HepG2 (cell line): ENCODE results near the gene NEURL4. TPM values are rescaled to one million over a fixed set of nuclear protein-coding genes. Genes with fewer than 3 reads are reported as not detected.

Experiments used
- ATAC-seq: fragments of 200-7000 bp; cut with Tn5 transposase; 3 replicates; pipeline ENCODE4 v1.9.1; 2020; ENCODE audit warnings: mild to moderate bottlenecking, moderate library complexity
- BruUV-seq: library from RNA; stranded (reverse); fragments of 400-500 nt; replicated peaks from 2 replicates; lab custom pipeline; 2021; lab: Mats Ljungman, UMichigan
- CTCF ChIA-PET: fragments of 300-600 bp; formaldehyde crosslinking; extraction: SDS; loops from one replicate; lab custom pipeline; 2021; ENCODE audit warnings: low total read pairs, inconsistent platforms, low intra/inter-chr PET ratio; lab: Yijun Ruan, JAX
- POLR2A ChIA-PET: fragments of 350-600 bp; sonication (Branson Sonifier 250); formaldehyde crosslinking; loops from one replicate; lab custom pipeline; 2020; ENCODE audit warnings: antibody characterized with exemption, inconsistent platforms; lab: Yijun Ruan, JAX
- DNase-seq: peaks from one replicate; pipeline ENCODE4 v3.0.0-alpha.2; 2015; ENCODE audit warnings: low spot score
- FAIRE-seq: peaks from 3 replicates; lab custom pipeline; 2011; peaks lifted over from hg19 to GRCh38; lab: Jason Lieb, UNC
- H2AFZ ChIP-seq: one replicate; pipeline ENCODE4 v1.6.1; 2011; ENCODE audit warnings: low read length, inconsistent platforms
- H3K27ac ChIP-seq: fragments of 300-600 bp; 3 replicates; pipeline ENCODE4 v1.8.0; 2011; ENCODE audit warnings: mixed run types, mild to moderate bottlenecking, mixed read lengths, low read length, inconsistent platforms; ENCODE audit not compliant: insufficient read depth; ENCODE audit errors: extremely low read length
- H3K27me3 ChIP-seq, 2 experiments: fragments of 200-600 bp in 1 of 2; 2 replicates in 1 of 2; 3 replicates in 1 of 2; pipeline versions ENCODE4 v1.6.0 to v1.8.0; 2011; ENCODE audit warnings: low read length in 2 of 2, mild to moderate bottlenecking in 2 of 2, moderate library complexity in 2 of 2, inconsistent platforms in 1 of 2; ENCODE audit not compliant: insufficient read depth in 2 of 2, control insufficient read depth in 1 of 2
- H3K36me3 ChIP-seq, 2 experiments: fragments of 200-600 bp in 1 of 2; replicated peaks in 1 of 2; 2 replicates in 1 of 2; 3 replicates in 1 of 2; pipeline versions ENCODE4 v1.5.1 to v1.8.0; 2011; ENCODE audit warnings: low read length in 2 of 2, inconsistent platforms in 1 of 2; ENCODE audit not compliant: insufficient read depth in 2 of 2, control insufficient read depth in 1 of 2
- H3K4me1 ChIP-seq: 2 replicates; pipeline ENCODE4 v1.5.1; 2012; ENCODE audit warnings: low read length, inconsistent platforms; ENCODE audit not compliant: insufficient read depth
- H3K4me2 ChIP-seq: 2 replicates; pipeline ENCODE4 v1.6.0; 2011; ENCODE audit warnings: low read depth, low read length, inconsistent platforms
- H3K4me3 ChIP-seq, 3 experiments: fragments of 200-600 bp in 1 of 3; sonication (generic), shearing (Covaris generic) in 1 of 3; replicated peaks in 1 of 3; 2 replicates each; pipeline ENCODE4 v1.5.1; 2011 to 2016; ENCODE audit warnings: low read length in 3 of 3, inconsistent platforms in 2 of 3, low read depth in 2 of 3, mild to moderate bottlenecking in 2 of 3, control low read depth in 1 of 3, mixed read lengths in 1 of 3; ENCODE audit not compliant: insufficient read depth in 1 of 3
- H3K79me2 ChIP-seq: one replicate; pipeline ENCODE4 v1.6.1; 2011; ENCODE audit warnings: low read length, inconsistent platforms; ENCODE audit not compliant: insufficient read depth
- H3K9ac ChIP-seq: 2 replicates; pipeline ENCODE4 v1.6.0; 2011; ENCODE audit warnings: mild to moderate bottlenecking, low read depth, low read length, inconsistent platforms; ENCODE audit not compliant: insufficient read depth
- H3K9me3 ChIP-seq: 2 replicates; pipeline ENCODE4 v1.5.1; 2012; ENCODE audit warnings: mild to moderate bottlenecking, low read length
- H4K20me1 ChIP-seq: 2 replicates; pipeline ENCODE4 v1.6.0; 2011; ENCODE audit warnings: inconsistent platforms, mild to moderate bottlenecking, low read length, moderate library complexity; ENCODE audit not compliant: insufficient read depth
- MIER2 ChIP-seq: IDR thresholded peaks from 2 replicates; pipeline ENCODE4 v1.6.1; 2016; ENCODE audit warnings: missing biosample characterization, missing genetic modification reagents
- POLR2AphosphoS2 ChIP-seq: IDR thresholded peaks from 2 replicates; pipeline ENCODE4 v1.6.1; 2011; ENCODE audit warnings: low read depth, low read length, improper control_type of control experiment
- ZFP36L1 ChIP-seq: sonication (generic); formaldehyde crosslinking; IDR thresholded peaks from 2 replicates; pipeline ENCODE4 v1.8.0; 2022; ENCODE audit warnings: mild to moderate bottlenecking, missing genetic modification reagents, moderate library complexity
- ZNF33B ChIP-seq: sonication (generic); formaldehyde crosslinking; IDR thresholded peaks from 2 replicates; pipeline ENCODE4 v1.5.1; 2020; ENCODE audit warnings: mild to moderate bottlenecking, missing genetic modification reagents
- ZNF720 ChIP-seq: sonication (generic); formaldehyde crosslinking; IDR thresholded peaks from 2 replicates; pipeline ENCODE4 v1.4.0; 2020; ENCODE audit warnings: missing genetic modification reagents
- ZNF746 ChIP-seq: sonication (generic); formaldehyde crosslinking; IDR thresholded peaks from 2 replicates; pipeline ENCODE4 v1.8.0; 2022; ENCODE audit warnings: mild to moderate bottlenecking, missing genetic modification reagents
- ZNF879 ChIP-seq: sonication (generic); formaldehyde crosslinking; IDR thresholded peaks from 2 replicates; pipeline ENCODE4 v1.8.1; 2023; ENCODE audit warnings: missing genetic modification reagents
- WGBS: methylation state at CpG from one replicate; pipeline ENCODE4 v1.1.6; 2017; ENCODE audit warnings: low lambda C conversion rate; 5-methylcytosine and 5-hydroxymethylcytosine counted together
- in situ Hi-C: cut with HindIII; loops from 2 replicates; pipeline ENCODE4 v1.10.0; 2017; ENCODE audit warnings: low pct_unique_long_range_greater_than_20kb; ENCODE audit not compliant: extremely low pct_ligation_motif_present
- intact Hi-C: fragments of 100-400 bp; cut with micrococcal nuclease; formaldehyde crosslinking; loops from one replicate; pipeline ENCODE4 v1.10.0; 2022; ENCODE audit not compliant: unreplicated experiment
- polyA plus RNA-seq, 8 experiments: library from polyadenylated mRNA; depleted of rRNA in 3 of 8; stranded (reverse) in 7 of 8; unstranded in 1 of 8; fragments of >200 nt; fragmentation: Illumina TruSeq in 4 of 8; extraction: Trizol in 4 of 8; gene quantifications; 2 replicates each; pipeline versions ENCODE4 v1.2.1 to v1.2.3, GENCODE V29; 2011 to 2016; ENCODE audit warnings: low read depth in 4 of 8, missing spikeins in 1 of 8, mixed read lengths in 1 of 8; ENCODE audit not compliant: insufficient read depth in 1 of 8
- total RNA-seq, 5 experiments: library from RNA; depleted of rRNA; stranded (reverse); fragments of >200 nt; fragmentation: Illumina TruSeq; extraction: Trizol; gene quantifications; 2 replicates each; pipeline ENCODE4 v1.2.3, GENCODE V29; 2016; ENCODE audit warnings: low read depth in 1 of 5
- TF ChIP-seq, protein P1 (sequence below): sonication (generic); formaldehyde crosslinking; IDR thresholded peaks from 2 replicates; pipeline ENCODE4 v1.4.0; 2020; ENCODE audit warnings: low read depth, missing genetic modification reagents
- TF ChIP-seq, protein P2 (sequence below): sonication (generic); formaldehyde crosslinking; IDR thresholded peaks from 2 replicates; pipeline ENCODE4 v1.9.0; 2021; ENCODE audit warnings: missing genetic modification reagents, borderline replicate concordance
- TF ChIP-seq, protein P3 (sequence below), 2 experiments: IDR thresholded peaks; 2 replicates each; pipeline ENCODE4 v1.6.1; 2011 to 2012; ENCODE audit warnings: low read length in 2 of 2, borderline replicate concordance in 1 of 2, low read depth in 1 of 2, mild to moderate bottlenecking in 1 of 2, moderate library complexity in 1 of 2
- TF ChIP-seq, protein P4 (sequence below): sonication (generic); formaldehyde crosslinking; IDR thresholded peaks from 2 replicates; pipeline ENCODE4 v1.9.0; 2021; ENCODE audit warnings: missing genetic modification reagents, mild to moderate bottlenecking, borderline replicate concordance

Gene NEURL4
- total and polyA plus RNA-seq, 2 of the 13 experiments (the other 11 are each of a cell fraction or from before 2014, with no cell fraction given): 14.8 to 15.7 TPM

DNA sequence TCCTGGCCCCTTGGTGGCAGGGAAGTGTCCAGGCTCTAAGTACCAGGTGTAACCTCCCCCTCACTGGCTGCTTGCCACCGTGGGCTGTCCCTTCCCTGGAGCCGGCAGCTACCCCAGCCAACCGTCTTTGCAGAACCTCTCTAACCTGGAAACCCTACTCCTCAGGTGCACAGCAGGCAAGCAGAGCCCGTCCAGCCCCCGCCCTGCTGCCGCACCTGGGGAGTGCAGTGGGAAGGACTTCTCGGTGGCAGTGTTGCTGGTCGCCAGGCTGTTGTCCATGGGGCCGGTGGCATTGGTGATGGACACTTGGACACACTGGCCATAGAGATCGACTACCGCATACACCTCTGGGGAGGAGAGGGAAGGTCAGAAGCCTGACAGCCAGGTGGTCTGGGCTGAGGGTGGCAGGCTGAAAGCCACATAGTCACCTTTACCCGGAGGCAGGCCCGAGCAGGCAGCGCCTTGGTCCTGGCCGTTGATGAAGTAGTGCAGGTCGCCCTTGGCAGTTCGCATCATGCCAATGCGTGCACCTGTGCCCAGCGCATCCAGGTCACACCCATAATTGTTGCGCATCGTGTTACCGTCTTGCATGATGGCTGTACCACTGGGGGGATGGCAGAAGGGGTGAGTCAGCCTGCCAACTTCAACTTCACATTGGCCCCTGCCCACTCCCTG is 6.5 kb downstream of the NEURL4 start:
- WGBS: 100% methylated on average over 7 of the region's 22 CpGs
- H3K9me3 ChIP-seq: no peaks in the 10 kb centered on the region
- in situ Hi-C loops (no loop called here), intact Hi-C loops (no loop called here)
- H3K4me3 ChIP-seq: no peak overlapping the region
- H3K27ac ChIP-seq: no peak overlapping the region
- no peaks in the 10 kb centered on the region for H4K20me1 ChIP-seq
- peaks cover 26 to 71% of the 10 kb centered on the region in 2 experiments for H3K36me3 ChIP-seq
- no peak overlapping the region for H3K9ac ChIP-seq
- no TSS peak for BruUV-seq
- POLR2A ChIA-PET: no interaction called here
- no peak overlapping the region for H2AFZ ChIP-seq
- ATAC-seq (no peak), DNase-seq (no peak), FAIRE-seq (no peak)
- CTCF ChIA-PET: interaction anchor here (3.8 kb wide), 1 partner anchor 24 kb away, joined by 41 read pairs; no protein-coding TSS in a partner anchor
- no peak overlapping the region for H3K4me2 ChIP-seq
- H3K79me2 ChIP-seq: peaks cover under 1% of the 10 kb centered on the region
- no peaks in the 10 kb centered on the region for H3K27me3 ChIP-seq
- H3K4me1 ChIP-seq: peaks cover 7% of the 10 kb centered on the region
- TF ChIP-seq MIER2 (CRISPR knock-in tag): no peak
- TF ChIP-seq, protein P1, sequence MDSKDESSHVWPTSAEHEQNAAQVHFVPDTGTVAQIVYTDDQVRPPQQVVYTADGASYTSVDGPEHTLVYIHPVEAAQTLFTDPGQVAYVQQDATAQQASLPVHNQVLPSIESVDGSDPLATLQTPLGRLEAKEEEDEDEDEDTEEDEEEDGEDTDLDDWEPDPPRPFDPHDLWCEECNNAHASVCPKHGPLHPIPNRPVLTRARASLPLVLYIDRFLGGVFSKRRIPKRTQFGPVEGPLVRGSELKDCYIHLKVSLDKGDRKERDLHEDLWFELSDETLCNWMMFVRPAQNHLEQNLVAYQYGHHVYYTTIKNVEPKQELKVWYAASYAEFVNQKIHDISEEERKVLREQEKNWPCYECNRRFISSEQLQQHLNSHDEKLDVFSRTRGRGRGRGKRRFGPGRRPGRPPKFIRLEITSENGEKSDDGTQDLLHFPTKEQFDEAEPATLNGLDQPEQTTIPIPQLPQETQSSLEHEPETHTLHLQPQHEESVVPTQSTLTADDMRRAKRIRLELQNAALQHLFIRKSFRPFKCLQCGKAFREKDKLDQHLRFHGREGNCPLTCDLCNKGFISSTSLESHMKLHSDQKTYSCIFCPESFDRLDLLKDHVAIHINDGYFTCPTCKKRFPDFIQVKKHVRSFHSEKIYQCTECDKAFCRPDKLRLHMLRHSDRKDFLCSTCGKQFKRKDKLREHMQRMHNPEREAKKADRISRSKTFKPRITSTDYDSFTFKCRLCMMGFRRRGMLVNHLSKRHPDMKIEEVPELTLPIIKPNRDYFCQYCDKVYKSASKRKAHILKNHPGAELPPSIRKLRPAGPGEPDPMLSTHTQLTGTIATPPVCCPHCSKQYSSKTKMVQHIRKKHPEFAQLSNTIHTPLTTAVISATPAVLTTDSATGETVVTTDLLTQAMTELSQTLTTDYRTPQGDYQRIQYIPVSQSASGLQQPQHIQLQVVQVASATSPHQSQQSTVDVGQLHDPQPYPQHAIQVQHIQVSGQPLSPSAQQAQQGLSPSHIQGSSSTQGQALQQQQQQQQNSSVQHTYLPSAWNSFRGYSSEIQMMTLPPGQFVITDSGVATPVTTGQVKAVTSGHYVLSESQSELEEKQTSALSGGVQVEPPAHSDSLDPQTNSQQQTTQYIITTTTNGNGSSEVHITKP (CRISPR knock-in tag): no peak
- TF ChIP-seq, protein P2, sequence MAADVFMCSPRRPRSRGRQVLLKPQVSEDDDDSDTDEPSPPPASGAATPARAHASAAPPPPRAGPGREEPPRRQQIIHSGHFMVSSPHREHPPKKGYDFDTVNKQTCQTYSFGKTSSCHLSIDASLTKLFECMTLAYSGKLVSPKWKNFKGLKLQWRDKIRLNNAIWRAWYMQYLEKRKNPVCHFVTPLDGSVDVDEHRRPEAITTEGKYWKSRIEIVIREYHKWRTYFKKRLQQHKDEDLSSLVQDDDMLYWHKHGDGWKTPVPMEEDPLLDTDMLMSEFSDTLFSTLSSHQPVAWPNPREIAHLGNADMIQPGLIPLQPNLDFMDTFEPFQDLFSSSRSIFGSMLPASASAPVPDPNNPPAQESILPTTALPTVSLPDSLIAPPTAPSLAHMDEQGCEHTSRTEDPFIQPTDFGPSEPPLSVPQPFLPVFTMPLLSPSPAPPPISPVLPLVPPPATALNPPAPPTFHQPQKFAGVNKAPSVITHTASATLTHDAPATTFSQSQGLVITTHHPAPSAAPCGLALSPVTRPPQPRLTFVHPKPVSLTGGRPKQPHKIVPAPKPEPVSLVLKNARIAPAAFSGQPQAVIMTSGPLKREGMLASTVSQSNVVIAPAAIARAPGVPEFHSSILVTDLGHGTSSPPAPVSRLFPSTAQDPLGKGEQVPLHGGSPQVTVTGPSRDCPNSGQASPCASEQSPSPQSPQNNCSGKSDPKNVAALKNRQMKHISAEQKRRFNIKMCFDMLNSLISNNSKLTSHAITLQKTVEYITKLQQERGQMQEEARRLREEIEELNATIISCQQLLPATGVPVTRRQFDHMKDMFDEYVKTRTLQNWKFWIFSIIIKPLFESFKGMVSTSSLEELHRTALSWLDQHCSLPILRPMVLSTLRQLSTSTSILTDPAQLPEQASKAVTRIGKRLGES (CRISPR knock-in tag): no peak
- TF ChIP-seq, protein P3, sequence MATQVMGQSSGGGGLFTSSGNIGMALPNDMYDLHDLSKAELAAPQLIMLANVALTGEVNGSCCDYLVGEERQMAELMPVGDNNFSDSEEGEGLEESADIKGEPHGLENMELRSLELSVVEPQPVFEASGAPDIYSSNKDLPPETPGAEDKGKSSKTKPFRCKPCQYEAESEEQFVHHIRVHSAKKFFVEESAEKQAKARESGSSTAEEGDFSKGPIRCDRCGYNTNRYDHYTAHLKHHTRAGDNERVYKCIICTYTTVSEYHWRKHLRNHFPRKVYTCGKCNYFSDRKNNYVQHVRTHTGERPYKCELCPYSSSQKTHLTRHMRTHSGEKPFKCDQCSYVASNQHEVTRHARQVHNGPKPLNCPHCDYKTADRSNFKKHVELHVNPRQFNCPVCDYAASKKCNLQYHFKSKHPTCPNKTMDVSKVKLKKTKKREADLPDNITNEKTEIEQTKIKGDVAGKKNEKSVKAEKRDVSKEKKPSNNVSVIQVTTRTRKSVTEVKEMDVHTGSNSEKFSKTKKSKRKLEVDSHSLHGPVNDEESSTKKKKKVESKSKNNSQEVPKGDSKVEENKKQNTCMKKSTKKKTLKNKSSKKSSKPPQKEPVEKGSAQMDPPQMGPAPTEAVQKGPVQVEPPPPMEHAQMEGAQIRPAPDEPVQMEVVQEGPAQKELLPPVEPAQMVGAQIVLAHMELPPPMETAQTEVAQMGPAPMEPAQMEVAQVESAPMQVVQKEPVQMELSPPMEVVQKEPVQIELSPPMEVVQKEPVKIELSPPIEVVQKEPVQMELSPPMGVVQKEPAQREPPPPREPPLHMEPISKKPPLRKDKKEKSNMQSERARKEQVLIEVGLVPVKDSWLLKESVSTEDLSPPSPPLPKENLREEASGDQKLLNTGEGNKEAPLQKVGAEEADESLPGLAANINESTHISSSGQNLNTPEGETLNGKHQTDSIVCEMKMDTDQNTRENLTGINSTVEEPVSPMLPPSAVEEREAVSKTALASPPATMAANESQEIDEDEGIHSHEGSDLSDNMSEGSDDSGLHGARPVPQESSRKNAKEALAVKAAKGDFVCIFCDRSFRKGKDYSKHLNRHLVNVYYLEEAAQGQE (IDR thresholded peaks at IDR 0.05; ENCODE audit: borderline replicate concordance in 1 of 2, low read depth in 1 of 2, low read length in 2 of 2): no peak
- no peak for TF ChIP-seq ZFP36L1 (CRISPR knock-in tag)
- TF ChIP-seq, protein P4, sequence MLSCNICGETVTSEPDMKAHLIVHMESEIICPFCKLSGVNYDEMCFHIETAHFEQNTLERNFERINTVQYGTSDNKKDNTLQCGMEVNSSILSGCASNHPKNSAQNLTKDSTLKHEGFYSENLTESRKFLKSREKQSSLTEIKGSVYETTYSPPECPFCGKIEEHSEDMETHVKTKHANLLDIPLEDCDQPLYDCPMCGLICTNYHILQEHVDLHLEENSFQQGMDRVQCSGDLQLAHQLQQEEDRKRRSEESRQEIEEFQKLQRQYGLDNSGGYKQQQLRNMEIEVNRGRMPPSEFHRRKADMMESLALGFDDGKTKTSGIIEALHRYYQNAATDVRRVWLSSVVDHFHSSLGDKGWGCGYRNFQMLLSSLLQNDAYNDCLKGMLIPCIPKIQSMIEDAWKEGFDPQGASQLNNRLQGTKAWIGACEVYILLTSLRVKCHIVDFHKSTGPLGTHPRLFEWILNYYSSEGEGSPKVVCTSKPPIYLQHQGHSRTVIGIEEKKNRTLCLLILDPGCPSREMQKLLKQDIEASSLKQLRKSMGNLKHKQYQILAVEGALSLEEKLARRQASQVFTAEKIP (CRISPR knock-in tag): no peak
- TF ChIP-seq ZNF33B (CRISPR knock-in tag): no peak
- TF ChIP-seq ZNF720 (CRISPR knock-in tag): no peak
- TF ChIP-seq ZNF746 (CRISPR knock-in tag): no peak
- no peak for TF ChIP-seq ZNF879 (CRISPR knock-in tag)
- no peak for TF ChIP-seq POLR2AphosphoS2
